Right ventricle myocardium superior (tissue), 1 donor: ENCODE results near the gene LRRC10B. TPM values are rescaled to one million over a fixed set of nuclear protein-coding genes. Genes with fewer than 3 reads are reported as not detected.
A peak's percentile ranks its signal among the peaks of the same experiment; 100 is the strongest.

Experiments
- ATAC-seq: fragments of 200-7000 bp; cut with Tn5 transposase; one replicate; pipeline ENCODE4 v1.9.1; 2020; ENCODE audit warnings: mild to moderate bottlenecking; ENCODE audit not compliant: poor library complexity
- DNase-seq: peaks from one replicate; pipeline ENCODE4 v3.0.0-alpha.2; 2020
- intact Hi-C: fragments of 100-400 bp; cut with DNase I; formaldehyde crosslinking; loops from one replicate; pipeline ENCODE4 v1.11.2; 2022
- total RNA-seq: library from RNA; stranded (reverse); fragmentation: NEBNext Ultra II Directional; extraction: Animal tissue kit (Norgen Biotek cat#: 25700); gene quantifications from one replicate; pipeline ENCODE4 v1.2.1, GENCODE V29; 2021
- donor health status: DM: no; HTN: yes; CAD: no; lungs with severe emphysema.

Gene LRRC10B
- total RNA-seq, 1 donor from 2014 or later, result 0.46 TPM

GRCh38 chr11:61503135-61503770, 5.3 kb upstream of the LRRC10B start:
- intact Hi-C loops, result no loop called here
- DNase-seq, result no peak
- ATAC-seq, result no peak

- intact Hi-C loops, result no loop called here
- ATAC-seq, result no peak
- no peak for DNase-seq
Measured at GRCh38 chr11:61505106-61505505, 3.4 kb upstream of the LRRC10B start.

- intact Hi-C loops, result no loop called here
- ATAC-seq (no peak), DNase-seq (no peak)
Measured at GRCh38 chr11:61505640-61506155, 2.9 kb upstream of the LRRC10B start.

GRCh38 chr11:61507012-61507768, 1.4 kb upstream of the LRRC10B start:
- intact Hi-C loops, result no loop called here
- ATAC-seq (no peak), DNase-seq (no peak)

GRCh38 chr11:61509043-61510029, 787 bp downstream of the LRRC10B start:
- ATAC-seq (peak; percentile 94), DNase-seq (peak; percentile 80)
- intact Hi-C loops, result loop anchor here (10.0 kb wide), 1 partner anchor 65 kb away; no protein-coding TSS in a partner anchor

- intact Hi-C loops, result loop anchor here (10.0 kb wide), 1 partner anchor 66 kb away; no protein-coding TSS in a partner anchor
- ATAC-seq (no peak), DNase-seq (no peak)
Measured at GRCh38 chr11:61510166-61510919, 1.8 kb downstream of the LRRC10B start.

- intact Hi-C loops, result loop anchor here (10.0 kb wide), 1 partner anchor 66 kb away; no protein-coding TSS in a partner anchor
- no peak for ATAC-seq
- DNase-seq, result no peak
Measured at GRCh38 chr11:61510974-61511373, 2.4 kb downstream of the LRRC10B start.

- DNase-seq, result no peak
- ATAC-seq, result no peak
- intact Hi-C loops, result loop anchor here (10.0 kb wide), 1 partner anchor 67 kb away; no protein-coding TSS in a partner anchor
Measured at GRCh38 chr11:61511383-61511782, 2.8 kb downstream of the LRRC10B start.

- ATAC-seq (no peak), DNase-seq (no peak)
- intact Hi-C loops, result loop anchor here (10.0 kb wide), 1 partner anchor 68 kb away; no protein-coding TSS in a partner anchor
Measured at GRCh38 chr11:61512435-61512834, 3.9 kb downstream of the LRRC10B start.

GRCh38 chr11:61513143-61513765, 4.7 kb downstream of the LRRC10B start:
- intact Hi-C loops, result loop anchor here (10.0 kb wide), 1 partner anchor 68 kb away; no protein-coding TSS in a partner anchor
- DNase-seq (no peak), ATAC-seq (no peak)

- ATAC-seq (no peak), DNase-seq (no peak)
- intact Hi-C loops, result loop anchor here (10.0 kb wide), 1 partner anchor 69 kb away; no protein-coding TSS in a partner anchor
Measured at GRCh38 chr11:61514050-61514917, 5.7 kb downstream of the LRRC10B start.

- no peak for ATAC-seq
- intact Hi-C loops, result loop anchor here (5.0 to 10.0 kb wide), 2 partner anchors 38 to 71 kb away; no protein-coding TSS in a partner anchor
- no peak for DNase-seq
Measured at GRCh38 chr11:61515686-61516085, 7.1 kb downstream of the LRRC10B start.

GRCh38 chr11:61516191-61516590, 7.6 kb downstream of the LRRC10B start:
- DNase-seq (no peak), ATAC-seq (peak; percentile 24)
- intact Hi-C loops, result loop anchor here (5.0 to 10.0 kb wide), 2 partner anchors 39 to 71 kb away; no protein-coding TSS in a partner anchor

- ATAC-seq (peak; percentile 61), DNase-seq (no peak)
- intact Hi-C loops, result loop anchor here (5.0 to 10.0 kb wide), 2 partner anchors 40 to 72 kb away; no protein-coding TSS in a partner anchor
Measured at GRCh38 chr11:61516675-61517572, 8.4 kb downstream of the LRRC10B start.
